Inflammatory macrophage treated with lipopolysaccharide for 1 hour (primary cell): ENCODE measurements around the gene NFE2L1.
"Not testable (repeated sequence)": the region's sequence is repeated elsewhere in the genome, so short reads cannot be mapped to it uniquely, and the experiment has no call there.

Experiments
- DNase-seq, 2 donors: peaks; one replicate each; pipeline ENCODE4 v3.0.0-alpha.2; 2020 to 2022

NFE2L1 gene

DNA sequence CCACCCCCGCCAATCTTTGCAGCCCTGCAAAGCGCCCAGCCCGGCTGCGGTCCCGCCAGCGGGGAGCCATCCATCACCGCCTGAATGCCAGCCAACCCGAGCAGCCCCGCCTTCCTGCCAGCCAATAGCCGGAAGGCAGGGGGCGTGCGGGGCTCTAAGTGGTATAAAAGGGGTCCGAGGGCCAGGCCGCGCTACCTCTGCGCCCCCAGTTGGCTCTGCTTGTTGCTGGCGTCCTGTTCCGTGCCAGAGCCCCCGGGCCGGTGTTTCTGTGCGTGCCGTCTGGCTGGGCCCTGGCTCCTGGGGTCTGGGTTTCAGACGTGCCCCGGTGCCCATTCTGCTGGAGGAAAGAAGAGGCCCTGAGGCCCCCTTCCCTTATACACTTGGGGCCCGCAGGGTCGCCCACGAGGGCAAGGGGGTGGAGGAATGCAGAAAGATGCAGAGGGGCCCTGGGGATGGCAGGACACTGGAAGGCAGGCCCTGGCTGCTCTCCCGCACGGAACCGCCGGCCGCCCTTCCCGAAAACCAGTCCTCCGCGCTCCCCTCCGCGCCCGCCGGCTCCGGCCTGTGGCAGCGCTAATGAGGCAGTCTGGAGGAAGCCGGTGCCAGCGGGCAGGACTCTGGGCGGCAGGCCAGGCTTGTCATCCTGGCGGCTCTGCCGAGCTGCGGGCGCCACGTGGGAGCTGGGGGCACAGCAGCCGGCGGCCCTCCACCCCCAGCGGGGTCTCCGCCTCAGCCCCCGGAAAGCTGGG, 24.6 kb upstream of the NFE2L1 start:
- DNase-seq, result peak in 1 of 2 donors; percentile 61

- peak in 1 of 2 donors; percentile 40 for DNase-seq
Observed at GRCh38 chr17:48024149-48025039, 23.8 kb upstream of the NFE2L1 start.

DNA sequence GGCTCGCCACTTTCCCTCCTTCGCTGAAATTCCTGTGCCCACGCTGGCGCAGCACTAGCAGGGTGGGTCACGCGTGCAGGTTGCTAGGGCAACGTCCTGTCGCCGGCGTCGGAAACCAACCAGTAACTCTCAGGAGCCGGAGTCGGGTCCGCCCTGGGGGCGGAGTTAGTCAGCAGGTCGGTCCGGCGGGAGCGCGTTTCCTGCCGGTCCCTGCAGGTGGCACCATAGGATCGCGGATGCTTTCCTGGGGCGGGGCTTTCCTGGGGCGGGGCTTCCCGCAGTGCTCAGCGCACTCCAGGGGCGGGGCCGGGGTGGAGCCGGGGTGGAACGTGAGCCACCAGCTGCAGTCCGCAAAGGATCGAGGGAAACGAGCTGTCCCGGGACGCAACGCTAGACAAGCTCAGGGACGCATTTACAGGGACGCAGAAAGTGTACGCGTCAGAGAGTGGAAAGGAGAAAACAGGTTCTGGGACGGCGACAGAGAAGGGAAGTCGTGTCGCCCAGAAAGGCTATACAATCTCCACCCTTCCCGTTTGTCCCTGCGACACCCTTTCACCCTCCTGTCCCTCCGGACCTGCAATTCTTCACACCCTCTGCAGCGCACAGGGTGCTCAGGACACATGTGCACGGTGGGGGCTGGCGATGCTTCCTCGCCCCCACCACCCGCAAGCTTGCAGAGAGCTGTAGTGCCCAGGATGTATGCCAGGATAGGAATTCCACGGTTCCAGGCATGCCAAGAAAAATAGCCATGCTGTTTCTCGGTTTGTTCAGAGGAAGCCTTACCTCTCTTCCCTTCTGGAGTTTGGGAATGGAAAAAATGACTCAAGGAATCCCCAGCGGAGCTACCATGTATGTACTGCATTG, 22.9 kb upstream of the NFE2L1 start:
- DNase-seq, result peak; percentile 96 to 99

DNA sequence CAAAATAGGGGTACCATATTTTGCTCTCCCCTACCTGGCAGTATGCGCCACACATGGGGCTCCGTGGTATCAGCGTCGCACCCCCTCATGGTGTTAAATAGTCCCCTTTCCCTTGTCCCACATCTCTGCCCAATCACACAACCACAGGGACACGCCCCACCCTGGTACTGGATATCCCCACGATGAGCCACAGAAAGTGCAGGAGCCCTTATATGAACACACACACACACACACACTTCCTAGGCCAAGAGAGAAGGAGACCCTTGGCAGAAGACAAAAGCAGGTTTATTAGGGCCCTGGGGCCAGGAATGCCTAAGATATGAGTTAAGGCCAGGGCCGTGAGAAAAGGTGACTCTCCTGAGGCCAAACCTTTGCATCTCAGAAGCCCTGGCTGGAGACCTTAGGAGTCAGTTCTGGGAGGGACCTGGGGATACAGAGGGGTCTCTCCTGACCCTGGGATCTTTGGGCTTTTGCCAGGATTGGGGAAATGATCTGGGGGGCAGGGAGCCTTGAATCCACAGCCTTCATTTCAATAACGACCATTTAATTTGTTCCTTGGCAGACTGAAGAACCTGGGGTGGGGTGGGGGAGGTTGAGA, 22.2 kb upstream of the NFE2L1 start:
- no peak for DNase-seq

GRCh38 chr17:48026502-48027321, 21.4 kb upstream of the NFE2L1 start:
- peak in 1 of 2 donors; percentile 66 for DNase-seq

- no peak for DNase-seq
Observed at GRCh38 chr17:48027322-48027981, 20.7 kb upstream of the NFE2L1 start.

GRCh38 chr17:48028736-48029135, 19.4 kb upstream of the NFE2L1 start:
- DNase-seq, result no peak

DNA sequence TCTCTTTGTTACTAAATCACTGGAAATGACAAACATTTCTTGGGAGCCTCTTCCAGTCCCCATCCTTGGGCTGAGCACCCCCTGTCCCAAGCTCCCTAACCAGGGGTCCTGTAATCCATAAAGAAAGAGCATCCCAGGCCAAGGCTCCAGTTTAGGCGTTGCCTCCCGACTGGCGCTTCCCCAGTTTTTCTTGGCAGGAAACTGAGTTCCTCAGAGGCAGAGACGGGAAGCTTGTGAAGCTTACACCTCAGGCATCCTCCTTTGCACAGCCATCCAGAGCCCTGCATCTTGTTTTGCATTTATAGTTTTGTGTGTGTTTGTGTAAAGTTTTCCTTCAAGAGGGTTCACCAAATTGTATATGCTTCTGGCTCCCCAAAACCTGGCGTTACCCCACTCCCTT, 17.6 kb upstream of the NFE2L1 start:
- DNase-seq, result no peak

GRCh38 chr17:48031966-48032365, 16.2 kb upstream of the NFE2L1 start:
- no peak for DNase-seq

DNA sequence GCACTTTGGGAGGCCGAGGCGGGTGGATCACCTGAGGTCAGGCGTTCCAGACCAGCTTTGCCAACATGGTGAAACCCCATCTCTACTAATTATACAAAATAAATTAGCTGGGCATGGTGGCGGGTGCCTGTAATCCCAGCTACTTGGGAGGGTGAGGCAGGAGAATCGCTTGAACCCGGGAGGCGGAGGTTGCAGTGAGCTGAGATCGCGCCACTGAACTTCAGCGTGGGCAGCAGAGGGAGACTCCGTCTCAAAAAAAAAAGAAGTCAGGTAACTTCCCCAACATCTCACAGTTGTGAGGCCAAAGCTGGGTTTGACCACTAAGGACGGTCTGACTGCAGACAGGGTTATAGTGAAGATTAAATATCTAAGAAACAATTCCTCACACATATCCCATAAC, 13.4 kb upstream of the NFE2L1 start:
- not testable (repeated sequence) for DNase-seq

- DNase-seq, result no peak
Observed at GRCh38 chr17:48036693-48037035, 11.5 kb upstream of the NFE2L1 start.

- peak; percentile 35 to 48 for DNase-seq
Observed at GRCh38 chr17:48037036-48037837, 10.9 kb upstream of the NFE2L1 start, which contains the start of gene COPZ2. Gene COPZ2, minus strand, starts transcription at chr17:48037797. Its CDS starts 20 bp downstream, at chr17:48037777.

GRCh38 chr17:48037838-48038323, 10.3 kb upstream of the NFE2L1 start:
- no peak for DNase-seq

DNA sequence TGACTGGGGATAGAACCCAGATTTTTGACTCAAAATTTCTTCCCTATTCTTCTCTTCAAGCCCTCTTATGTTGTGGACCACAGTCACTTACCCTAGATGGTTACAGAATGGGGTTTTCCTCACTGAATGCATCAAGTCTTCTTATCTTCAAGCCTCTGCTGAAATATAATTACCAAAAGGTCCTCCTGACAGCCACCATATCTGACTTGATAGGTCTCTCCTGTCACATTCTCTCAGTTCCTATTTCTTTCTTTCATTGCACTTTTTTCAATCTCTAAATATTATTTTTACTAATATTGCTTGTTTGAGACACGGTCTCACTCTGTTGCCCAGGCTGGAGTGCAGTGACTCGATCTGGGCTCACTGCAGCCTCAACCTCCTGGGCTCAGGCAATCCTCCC, 9.5 kb upstream of the NFE2L1 start:
- no peak for DNase-seq

DNA sequence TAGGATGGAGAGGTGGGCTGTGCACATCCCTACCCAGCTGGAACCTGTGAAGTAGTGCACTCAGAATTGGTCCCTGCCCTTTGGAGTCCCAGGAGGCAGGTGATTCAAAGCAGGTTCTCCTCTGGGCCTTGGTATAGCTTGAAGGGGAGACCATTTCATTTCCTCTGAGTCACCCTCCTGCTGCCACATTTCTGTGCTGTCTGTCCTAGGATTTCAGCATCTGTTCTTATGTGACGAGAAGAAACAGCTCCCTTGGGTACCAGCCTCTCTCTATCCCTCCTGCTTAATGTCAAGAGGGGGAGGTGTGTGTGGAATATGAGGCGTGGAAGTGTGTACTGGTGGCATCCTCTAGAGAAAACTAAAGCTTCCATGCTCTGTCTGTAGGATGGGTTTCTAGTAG, 5.0 kb upstream of the NFE2L1 start:
- DNase-seq, result no peak

DNA sequence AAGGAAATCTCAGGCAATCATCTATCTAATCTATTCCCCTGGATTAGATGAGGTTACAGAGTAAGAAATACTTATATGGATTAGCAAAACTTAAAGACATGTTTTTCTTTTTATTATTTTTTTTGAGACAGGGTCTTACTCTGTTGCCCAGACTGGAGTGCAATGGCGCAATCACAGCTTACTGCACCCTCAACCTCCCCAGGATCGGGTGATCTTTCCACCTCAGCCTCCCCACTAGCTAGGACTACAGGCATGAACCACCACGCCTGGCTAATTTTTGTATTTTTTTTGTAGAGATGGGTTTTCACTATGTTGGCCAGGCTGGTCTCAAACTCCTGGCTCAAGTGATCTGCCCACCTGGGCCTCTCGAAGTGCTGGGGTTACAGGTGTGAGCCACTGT, 3.3 kb upstream of the NFE2L1 start:
- DNase-seq, result no peak

- peak in 1 of 2 donors; percentile 37 for DNase-seq
Observed at GRCh38 chr17:48045316-48046001, 2.7 kb upstream of the NFE2L1 start.

- DNase-seq, result no peak
Observed at GRCh38 chr17:48046296-48046695, 1.9 kb upstream of the NFE2L1 start.

GRCh38 chr17:48047113-48047740, 932 bp upstream of the NFE2L1 start:
- no peak for DNase-seq
